Stimulated activated effector memory CD8-positive, alpha-beta T cell treated with anti-CD3 and anti-CD28 coated beads, Interleukin-12 subunit alpha, Interleukin-12 subunit beta, amount 100 ng/mL, for 72 hours (primary cell): Measurements from ENCODE around the gene GRPR.

Experiments
- ATAC-seq: fragments of 150-1000 bp; cut with Tn5 transposase; 2 replicates; pipeline ENCODE4 v1.10.0; 2021
- DNase-seq, 2 donors: peaks; one replicate each; pipeline ENCODE4 v3.0.0; 2021 to 2022; ENCODE audit warnings: low spot score in 2 of 2
- H3K27ac Mint-ChIP-seq: one replicate; pipeline ENCODE4 v1.8.0; 2022; ENCODE audit warnings: mild to moderate bottlenecking, mixed read lengths
- H3K36me3 Mint-ChIP-seq: one replicate; pipeline ENCODE4 v1.8.0; 2022; ENCODE audit warnings: mild to moderate bottlenecking, mixed read lengths
- H3K4me1 Mint-ChIP-seq: one replicate; pipeline ENCODE4 v1.8.0; 2022; ENCODE audit warnings: mixed read lengths
- H3K4me3 Mint-ChIP-seq: one replicate; pipeline ENCODE4 v1.8.0; 2022; ENCODE audit warnings: mild to moderate bottlenecking, mixed read lengths
- H3K9me3 Mint-ChIP-seq: one replicate; pipeline ENCODE4 v1.8.0; 2022; ENCODE audit warnings: mixed read lengths

Gene GRPR

DNA sequence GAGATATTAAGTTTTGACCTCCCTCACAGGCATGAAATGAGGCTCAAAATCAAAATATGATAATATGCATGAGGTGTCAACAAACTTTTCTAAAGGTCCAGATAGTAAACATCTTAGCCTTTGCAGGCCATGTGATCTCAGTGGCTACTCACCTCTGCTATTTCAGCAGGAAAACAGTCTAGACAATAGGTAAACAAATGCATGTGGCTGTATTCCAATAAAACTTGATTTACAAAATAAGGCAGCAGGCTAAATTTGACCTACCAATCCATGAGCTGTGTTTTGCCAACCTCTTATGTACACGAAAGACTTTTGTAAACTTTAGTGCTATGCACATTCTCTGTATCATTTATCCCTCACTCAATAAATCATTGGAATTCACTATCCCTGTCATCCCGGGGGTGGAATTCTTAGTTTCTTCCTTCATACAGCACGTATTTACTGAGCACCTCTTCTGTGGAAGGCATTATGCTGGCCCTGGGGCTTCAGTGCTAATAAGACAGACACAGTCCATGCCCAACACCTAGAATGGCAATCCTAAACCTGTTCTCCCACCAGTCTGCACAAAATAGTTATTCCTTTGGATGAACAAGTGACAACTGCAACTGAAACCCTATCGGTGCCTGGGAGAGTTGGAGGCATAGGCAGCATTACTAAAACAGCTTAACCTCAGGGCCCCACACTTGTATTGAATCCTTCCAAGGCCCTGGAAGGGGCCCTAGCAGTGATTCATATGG, 63.8 kb downstream of the GRPR start:
- peaks cover 6% of the 10 kb centered on the region for H3K4me1 Mint-ChIP-seq
- H3K36me3 Mint-ChIP-seq: no peaks in the 10 kb centered on the region

DNA sequence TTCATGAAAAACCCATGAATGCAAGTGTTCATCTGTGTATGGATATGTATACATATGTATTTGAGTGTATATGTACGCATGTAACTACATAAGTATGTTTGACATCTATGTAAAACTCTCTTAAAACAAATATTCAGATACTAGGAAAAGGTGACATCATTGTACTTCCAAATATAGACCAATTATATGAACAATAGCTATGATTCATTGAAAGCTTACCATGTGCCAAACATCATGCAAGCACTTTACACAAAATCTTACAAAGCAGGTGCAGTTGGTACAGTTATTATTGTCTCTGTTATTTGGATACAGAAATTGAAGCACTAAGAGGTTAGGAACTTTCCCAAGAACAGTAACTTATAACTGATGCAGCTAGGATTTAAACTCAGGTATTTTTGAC, 65.3 kb downstream of the GRPR start:
- ATAC-seq (peak; percentile 24), DNase-seq (no peak)
- Mint-ChIP-seq H3K27ac (no peak overlapping the region), H3K4me1 (peaks cover 6% of the 10 kb centered on the region), H3K4me3 (no peak overlapping the region), H3K9me3 (no peaks in the 10 kb centered on the region), H3K36me3 (no peaks in the 10 kb centered on the region)

More for the DNA sequence above, 63.8 kb downstream of the GRPR start:
- Mint-ChIP-seq H3K9me3 (no peaks in the 10 kb centered on the region), H3K27ac (no peak overlapping the region), H3K4me3 (no peak overlapping the region)
- ATAC-seq (no peak), DNase-seq (no peak)

- no peak for DNase-seq
- no peaks in the 10 kb centered on the region for H3K36me3 Mint-ChIP-seq
- no peak overlapping the region for H3K4me3 Mint-ChIP-seq
- no peaks in the 10 kb centered on the region for H3K4me1 Mint-ChIP-seq
- no peak for ATAC-seq
- no peak overlapping the region for H3K27ac Mint-ChIP-seq
- H3K9me3 Mint-ChIP-seq: no peaks in the 10 kb centered on the region
Observed at GRCh38 chrX:16191605-16192004, 68.2 kb downstream of the GRPR start.

- H3K27ac Mint-ChIP-seq: no peak overlapping the region
- H3K36me3 Mint-ChIP-seq: no peaks in the 10 kb centered on the region
- ATAC-seq: no peak
- no peaks in the 10 kb centered on the region for H3K4me1 Mint-ChIP-seq
- no peak overlapping the region for H3K4me3 Mint-ChIP-seq
- H3K9me3 Mint-ChIP-seq: no peaks in the 10 kb centered on the region
- no peak for DNase-seq
Observed at GRCh38 chrX:16196829-16197228, 73.5 kb downstream of the GRPR start.

GRCh38 chrX:16199343-16199742, 76.0 kb downstream of the GRPR start:
- H3K4me3 Mint-ChIP-seq: no peak overlapping the region
- no peaks in the 10 kb centered on the region for H3K9me3 Mint-ChIP-seq
- H3K4me1 Mint-ChIP-seq: no peaks in the 10 kb centered on the region
- no peak for ATAC-seq
- DNase-seq: no peak
- no peaks in the 10 kb centered on the region for H3K36me3 Mint-ChIP-seq
- no peak overlapping the region for H3K27ac Mint-ChIP-seq

- DNase-seq: no peak
Observed at GRCh38 chrX:16202943-16203342, 79.6 kb downstream of the GRPR start.

More at GRCh38 chrX:16202943-16203342, 79.6 kb downstream of the GRPR start:
- Mint-ChIP-seq H3K4me1 (no peaks in the 10 kb centered on the region), H3K9me3 (no peaks in the 10 kb centered on the region), H3K27ac (no peak overlapping the region), H3K4me3 (no peak overlapping the region), H3K36me3 (no peaks in the 10 kb centered on the region)
- no peak for ATAC-seq
